ENCODE measurements around the gene OR52D1. TPM values are rescaled to one million over a fixed set of nuclear protein-coding genes. Genes with fewer than 3 reads are reported as not detected.

OR52D1 gene
- polyA plus RNA-seq, 4 donors = not detected

DNA sequence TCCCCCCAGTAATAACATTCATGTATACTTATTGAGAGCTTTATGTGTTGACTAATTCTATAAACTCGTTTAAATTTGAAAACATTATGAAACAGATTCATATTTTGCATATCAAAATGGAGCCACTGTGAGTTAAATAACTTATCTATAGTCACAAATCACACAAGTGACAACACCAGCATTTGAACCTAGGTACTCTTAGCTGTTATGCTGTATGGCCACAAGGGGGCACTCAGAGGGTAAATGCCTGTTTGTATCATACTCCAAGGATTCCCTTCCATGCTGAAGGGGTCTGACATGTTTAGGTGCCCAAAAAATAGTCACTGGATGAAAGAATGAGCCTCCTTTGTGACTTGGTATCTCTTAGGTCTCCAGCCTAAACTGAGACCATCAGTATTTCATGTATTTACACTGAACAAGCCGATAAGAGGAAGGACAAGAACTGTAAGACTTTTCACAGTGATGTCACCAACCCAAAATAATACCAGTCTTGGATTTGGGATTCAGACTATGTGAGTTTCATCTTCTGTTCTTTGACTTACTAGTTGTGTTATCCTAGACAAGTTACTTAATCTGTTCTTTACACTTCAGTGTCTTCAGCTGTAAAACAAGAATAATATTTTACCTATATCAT is 12.2 kb upstream of the OR52D1 start:
- no peaks in the 10 kb centered on the region for H3K27me3 ChIP-seq (ENCODE audit: control insufficient read depth in 3 of 3, insufficient read depth in 3 of 3, low read length in 3 of 3)
- DNase-seq = peak; percentile 42 to 59
- 34 to 41% (median 41%) methylated on average over 2 of the region's 2 CpGs for WGBS, 3 donors
- no peaks in the 10 kb centered on the region for H3K4me1 ChIP-seq (ENCODE audit: control insufficient read depth in 3 of 3, insufficient read depth in 2 of 3, low read depth in 1 of 3, low read length in 2 of 3)
- H3K4me3 ChIP-seq (ENCODE audit: low read depth in 1 of 3, low read length in 3 of 3) = no peak overlapping the region
- H3K9me3 ChIP-seq (ENCODE audit: control insufficient read depth in 2 of 2, insufficient read depth in 1 of 2, low read depth in 1 of 2, low read length in 1 of 2) = no peaks in the 10 kb centered on the region
- H3K27ac ChIP-seq (ENCODE audit: low read depth in 1 of 3, low read length in 2 of 3) = no peak overlapping the region
- H3K36me3 ChIP-seq (ENCODE audit: control insufficient read depth in 3 of 3, insufficient read depth in 2 of 3, low read depth in 1 of 3, low read length in 3 of 3) = no peaks in the 10 kb centered on the region
- FAIRE-seq = no peak

DNA sequence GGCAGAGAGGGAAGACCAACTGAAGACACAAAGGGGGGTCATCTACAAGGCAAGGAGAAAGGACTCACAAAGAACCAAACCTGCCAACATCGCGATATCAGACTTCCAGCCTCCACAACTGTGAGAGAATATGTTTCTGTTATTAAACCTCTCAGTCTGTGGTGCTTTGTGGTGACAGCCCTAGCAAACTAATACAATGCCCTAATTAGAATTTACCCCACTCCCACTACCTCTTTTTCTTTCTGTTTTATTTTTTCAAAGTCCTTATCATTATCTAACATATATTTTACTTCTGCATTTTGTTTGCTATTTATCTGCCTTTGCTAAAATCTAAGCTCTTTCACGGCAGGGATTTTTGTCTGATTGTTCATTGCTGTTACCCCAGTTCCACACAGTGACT is 2.5 kb upstream of the OR52D1 start:
- Histone ChIP-seq H3K4me3 (ENCODE audit: low read depth in 1 of 3, low read length in 3 of 3) (no peak overlapping the region), H3K9me3 (ENCODE audit: control insufficient read depth in 2 of 2, insufficient read depth in 1 of 2, low read depth in 1 of 2, low read length in 1 of 2) (no peaks in the 10 kb centered on the region), H3K36me3 (ENCODE audit: control insufficient read depth in 3 of 3, insufficient read depth in 2 of 3, low read depth in 1 of 3, low read length in 3 of 3) (no peaks in the 10 kb centered on the region), H3K4me1 (ENCODE audit: control insufficient read depth in 3 of 3, insufficient read depth in 2 of 3, low read depth in 1 of 3, low read length in 2 of 3) (no peaks in the 10 kb centered on the region), H3K27ac (ENCODE audit: low read depth in 1 of 3, low read length in 2 of 3) (no peak overlapping the region), H3K27me3 (ENCODE audit: control insufficient read depth in 3 of 3, insufficient read depth in 3 of 3, low read length in 3 of 3) (no peaks in the 10 kb centered on the region)
- 75 to 84% (median 81%) methylated on average over 3 of the region's 3 CpGs for WGBS, 3 donors
- FAIRE-seq = no peak
- DNase-seq = no peak

DNA sequence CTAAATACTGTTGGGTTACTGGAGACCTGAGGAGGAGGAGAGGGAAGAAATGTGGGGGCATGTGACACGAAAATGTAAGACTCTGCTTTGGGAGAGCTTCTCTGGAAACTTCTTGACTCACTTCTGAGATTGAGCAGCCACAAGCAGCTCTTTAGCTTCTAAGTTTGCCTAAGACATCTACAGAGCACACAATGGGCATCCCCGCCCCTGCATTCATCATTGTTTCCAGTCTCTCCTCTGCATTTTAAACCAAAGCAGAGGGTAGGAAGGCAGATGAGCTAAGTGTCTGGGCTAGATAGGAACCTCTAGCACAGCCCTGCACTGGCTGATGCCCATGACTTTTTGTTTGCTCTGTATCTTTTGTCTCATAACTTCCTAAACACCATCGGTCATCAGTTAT is 2.1 kb upstream of the OR52D1 start:
- FAIRE-seq (no peak), DNase-seq (no peak)
- WGBS, 3 donors = 43 to 55% (median 53%) methylated on average over 3 of the region's 3 CpGs
- no peak overlapping the region for H3K4me3 ChIP-seq (ENCODE audit: low read depth in 1 of 3, low read length in 3 of 3)
- no peaks in the 10 kb centered on the region for H3K4me1 ChIP-seq (ENCODE audit: control insufficient read depth in 3 of 3, insufficient read depth in 2 of 3, low read depth in 1 of 3, low read length in 2 of 3)
- H3K27me3 ChIP-seq (ENCODE audit: control insufficient read depth in 3 of 3, insufficient read depth in 3 of 3, low read length in 3 of 3) = no peaks in the 10 kb centered on the region
- no peaks in the 10 kb centered on the region for H3K9me3 ChIP-seq (ENCODE audit: control insufficient read depth in 2 of 2, insufficient read depth in 1 of 2, low read depth in 1 of 2, low read length in 1 of 2)
- no peak overlapping the region for H3K27ac ChIP-seq (ENCODE audit: low read depth in 1 of 3, low read length in 2 of 3)
- no peaks in the 10 kb centered on the region for H3K36me3 ChIP-seq (ENCODE audit: control insufficient read depth in 3 of 3, insufficient read depth in 2 of 3, low read depth in 1 of 3, low read length in 3 of 3)

DNA sequence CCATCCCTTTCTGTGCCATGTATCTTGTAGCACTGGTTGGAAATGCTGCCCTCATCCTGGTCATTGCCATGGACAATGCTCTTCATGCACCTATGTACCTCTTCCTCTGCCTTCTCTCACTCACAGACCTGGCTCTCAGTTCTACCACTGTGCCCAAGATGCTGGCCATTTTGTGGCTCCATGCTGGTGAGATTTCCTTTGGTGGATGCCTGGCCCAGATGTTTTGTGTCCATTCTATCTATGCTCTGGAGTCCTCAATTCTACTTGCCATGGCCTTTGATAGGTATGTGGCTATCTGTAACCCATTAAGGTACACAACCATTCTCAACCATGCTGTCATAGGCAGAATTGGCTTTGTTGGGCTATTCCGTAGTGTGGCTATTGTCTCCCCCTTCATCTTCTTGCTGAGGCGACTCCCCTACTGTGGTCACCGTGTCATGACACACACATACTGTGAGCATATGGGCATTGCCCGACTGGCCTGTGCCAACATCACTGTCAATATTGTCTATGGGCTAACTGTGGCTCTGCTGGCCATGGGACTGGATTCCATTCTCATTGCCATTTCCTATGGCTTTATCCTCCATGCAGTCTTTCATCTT is 414 bp downstream of the OR52D1 start:
- 93 to 96% (median 95%) methylated on average over 4 of the region's 4 CpGs for WGBS, 3 donors
- H3K9me3 ChIP-seq (ENCODE audit: control insufficient read depth in 2 of 2, insufficient read depth in 1 of 2, low read depth in 1 of 2, low read length in 1 of 2) = no peaks in the 10 kb centered on the region
- no peaks in the 10 kb centered on the region for H3K27me3 ChIP-seq (ENCODE audit: control insufficient read depth in 3 of 3, insufficient read depth in 3 of 3, low read length in 3 of 3)
- H3K4me1 ChIP-seq (ENCODE audit: control insufficient read depth in 3 of 3, insufficient read depth in 2 of 3, low read depth in 1 of 3, low read length in 2 of 3) = no peaks in the 10 kb centered on the region
- H3K27ac ChIP-seq (ENCODE audit: low read depth in 1 of 3, low read length in 2 of 3) = no peak overlapping the region
- DNase-seq (no peak), FAIRE-seq (no peak)
- no peaks in the 10 kb centered on the region for H3K36me3 ChIP-seq (ENCODE audit: control insufficient read depth in 3 of 3, insufficient read depth in 2 of 3, low read depth in 1 of 3, low read length in 3 of 3)
- no peak overlapping the region for H3K4me3 ChIP-seq (ENCODE audit: low read depth in 1 of 3, low read length in 3 of 3)

DNA sequence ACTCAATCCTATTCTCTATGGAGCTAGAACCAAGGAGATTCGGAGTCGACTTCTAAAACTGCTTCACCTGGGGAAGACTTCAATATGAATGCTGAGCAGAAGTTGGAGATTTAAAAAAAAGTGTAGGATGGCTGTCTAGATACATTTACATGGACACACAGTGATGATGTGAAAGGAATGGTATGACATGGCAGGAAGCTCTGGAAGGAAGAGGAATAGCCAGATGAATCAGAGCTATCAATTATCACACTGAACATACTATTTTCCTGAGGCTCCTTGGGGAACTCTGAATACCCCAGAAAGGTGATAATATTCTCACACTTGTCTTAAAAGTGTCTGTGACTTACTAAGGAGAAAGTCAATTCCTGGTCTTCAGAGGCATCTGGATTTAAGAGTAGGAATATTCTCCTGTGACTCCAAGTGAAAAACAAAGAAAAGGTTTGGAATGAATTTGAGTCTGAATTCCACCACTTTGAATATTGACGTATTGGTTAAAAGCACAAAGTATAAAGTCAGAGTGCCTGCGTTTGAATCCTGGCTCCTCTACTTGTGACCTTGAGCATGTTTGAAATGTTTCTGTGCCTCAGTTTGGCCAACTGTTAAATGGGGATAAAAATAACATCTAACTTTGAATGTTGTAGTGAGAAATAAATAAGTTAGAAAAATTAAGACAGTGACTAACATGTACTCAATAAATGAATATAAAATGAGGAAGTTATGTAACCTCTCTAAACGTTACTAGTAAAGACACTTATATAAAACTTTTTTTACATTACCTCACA is 1.3 kb downstream of the OR52D1 start:
- H3K9me3 ChIP-seq (ENCODE audit: control insufficient read depth in 2 of 2, insufficient read depth in 1 of 2, low read depth in 1 of 2, low read length in 1 of 2) = no peaks in the 10 kb centered on the region
- no peak overlapping the region for H3K4me3 ChIP-seq (ENCODE audit: low read depth in 1 of 3, low read length in 3 of 3)
- H3K36me3 ChIP-seq (ENCODE audit: control insufficient read depth in 3 of 3, insufficient read depth in 2 of 3, low read depth in 1 of 3, low read length in 3 of 3) = no peaks in the 10 kb centered on the region
- no peaks in the 10 kb centered on the region for H3K27me3 ChIP-seq (ENCODE audit: control insufficient read depth in 3 of 3, insufficient read depth in 3 of 3, low read length in 3 of 3)
- DNase-seq (no peak), FAIRE-seq (no peak)
- no peaks in the 10 kb centered on the region for H3K4me1 ChIP-seq (ENCODE audit: control insufficient read depth in 3 of 3, insufficient read depth in 2 of 3, low read depth in 1 of 3, low read length in 2 of 3)
- WGBS, 3 donors = 49 to 53% (median 49%) methylated on average over 5 of the region's 5 CpGs
- no peak overlapping the region for H3K27ac ChIP-seq (ENCODE audit: low read depth in 1 of 3, low read length in 2 of 3)

- DNase-seq = no peak
- H3K36me3 ChIP-seq (ENCODE audit: control insufficient read depth in 3 of 3, insufficient read depth in 2 of 3, low read depth in 1 of 3, low read length in 3 of 3) = no peaks in the 10 kb centered on the region
- H3K4me3 ChIP-seq (ENCODE audit: low read depth in 1 of 3, low read length in 3 of 3) = no peak overlapping the region
- H3K27me3 ChIP-seq (ENCODE audit: control insufficient read depth in 3 of 3, insufficient read depth in 3 of 3, low read length in 3 of 3) = no peaks in the 10 kb centered on the region
- no peak for FAIRE-seq
- WGBS, 3 donors = 52 to 68% (median 53%) methylated on average over 2 of the region's 2 CpGs
- H3K27ac ChIP-seq (ENCODE audit: low read depth in 1 of 3, low read length in 2 of 3) = no peak overlapping the region
- no peaks in the 10 kb centered on the region for H3K9me3 ChIP-seq (ENCODE audit: control insufficient read depth in 2 of 2, insufficient read depth in 1 of 2, low read depth in 1 of 2, low read length in 1 of 2)
- H3K4me1 ChIP-seq (ENCODE audit: control insufficient read depth in 3 of 3, insufficient read depth in 2 of 3, low read depth in 1 of 3, low read length in 2 of 3) = no peaks in the 10 kb centered on the region
These were observed 11.2 kb downstream of the OR52D1 start for GRCh38 chr11:5499671-5500070.

DNA sequence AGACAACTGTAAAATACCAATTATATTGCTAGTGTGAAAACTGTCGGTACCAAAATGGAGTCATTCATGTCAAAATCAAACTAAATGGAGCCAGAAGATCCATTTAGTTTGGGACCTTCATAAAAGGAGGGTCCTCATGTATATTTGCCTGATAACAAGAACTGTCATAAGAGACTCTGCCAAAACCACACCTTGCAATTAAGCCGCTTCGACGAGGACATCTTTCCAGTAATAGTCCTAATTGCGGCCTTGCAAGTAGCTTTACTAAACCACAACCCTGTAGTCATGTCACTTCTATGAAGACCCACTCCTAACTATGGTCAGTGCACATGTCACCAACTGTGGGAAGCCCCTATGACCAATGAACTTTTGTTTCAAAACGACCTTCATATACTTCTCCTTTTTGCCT is 11.9 kb downstream of the OR52D1 start:
- Histone ChIP-seq H3K27me3 (ENCODE audit: control insufficient read depth in 3 of 3, insufficient read depth in 3 of 3, low read length in 3 of 3) (no peaks in the 10 kb centered on the region), H3K9me3 (ENCODE audit: control insufficient read depth in 2 of 2, insufficient read depth in 1 of 2, low read depth in 1 of 2, low read length in 1 of 2) (no peaks in the 10 kb centered on the region), H3K4me1 (ENCODE audit: control insufficient read depth in 3 of 3, insufficient read depth in 2 of 3, low read depth in 1 of 3, low read length in 2 of 3) (no peaks in the 10 kb centered on the region), H3K36me3 (ENCODE audit: control insufficient read depth in 3 of 3, insufficient read depth in 2 of 3, low read depth in 1 of 3, low read length in 3 of 3) (no peaks in the 10 kb centered on the region), H3K4me3 (ENCODE audit: low read depth in 1 of 3, low read length in 3 of 3) (no peak overlapping the region), H3K27ac (ENCODE audit: low read depth in 1 of 3, low read length in 2 of 3) (no peak overlapping the region)
- DNase-seq (no peak), FAIRE-seq (no peak)
- WGBS, 3 donors = 78 to 82% (median 80%) methylated on average over 6 of the region's 6 CpGs

DNA sequence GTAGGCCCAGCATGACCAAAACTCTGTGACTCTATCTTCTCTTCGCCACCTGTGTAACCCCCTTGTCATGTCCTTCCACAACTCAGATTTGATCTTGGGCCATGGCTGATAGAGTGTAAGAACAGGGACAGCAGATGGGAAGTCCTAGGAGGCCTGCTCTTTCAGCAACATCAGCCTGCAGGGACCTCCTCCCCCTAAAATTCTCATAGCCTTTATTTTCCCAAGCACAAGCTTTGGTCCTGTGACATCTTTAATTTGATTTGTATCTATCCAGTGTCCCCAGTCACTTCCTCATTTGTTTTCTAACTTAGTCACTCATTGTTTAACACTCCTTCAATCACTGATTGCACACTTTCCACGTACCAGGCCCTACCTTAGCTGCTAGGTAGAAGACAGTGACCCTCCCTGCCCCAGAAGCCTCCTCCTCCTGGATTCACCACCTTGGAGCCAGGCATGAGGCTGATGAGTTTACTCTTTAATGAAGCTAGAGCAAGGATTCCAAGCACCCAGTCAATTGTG is 16.0 kb downstream of the OR52D1 start:
- no peak for FAIRE-seq
- no peaks in the 10 kb centered on the region for H3K27me3 ChIP-seq (ENCODE audit: control insufficient read depth in 3 of 3, insufficient read depth in 3 of 3, low read length in 3 of 3)
- no peaks in the 10 kb centered on the region for H3K9me3 ChIP-seq (ENCODE audit: control insufficient read depth in 2 of 2, insufficient read depth in 1 of 2, low read depth in 1 of 2, low read length in 1 of 2)
- WGBS, 3 donors = 47 to 72% (median 70%) methylated on average over 2 of the region's 2 CpGs
- H3K27ac ChIP-seq (ENCODE audit: low read depth in 1 of 3, low read length in 2 of 3) = no peak overlapping the region
- DNase-seq = no peak
- no peak overlapping the region for H3K4me3 ChIP-seq (ENCODE audit: low read depth in 1 of 3, low read length in 3 of 3)
- H3K4me1 ChIP-seq (ENCODE audit: control insufficient read depth in 3 of 3, insufficient read depth in 2 of 3, low read depth in 1 of 3, low read length in 2 of 3) = no peaks in the 10 kb centered on the region
- H3K36me3 ChIP-seq (ENCODE audit: control insufficient read depth in 3 of 3, insufficient read depth in 2 of 3, low read depth in 1 of 3, low read length in 3 of 3) = no peaks in the 10 kb centered on the region
